HEK293 (cell line): Measurements from ENCODE around the gene RGL2.

Experiments used
- EGR2 ChIP-seq: fragments of 450-650 bp; formaldehyde crosslinking; IDR thresholded peaks from 2 replicates; pipeline ENCODE4 v1.5.1; 2016; ENCODE audit warnings: low read depth, missing biosample characterization, missing genetic modification characterization
- IKZF3 ChIP-seq: fragments of 450-650 bp; IDR thresholded peaks from 2 replicates; pipeline ENCODE4 v1.5.0; 2018; ENCODE audit warnings: missing biosample characterization, mild to moderate bottlenecking, missing genetic modification characterization, moderate library complexity
- KLF16 ChIP-seq: fragments of 450-650 bp; formaldehyde crosslinking; IDR thresholded peaks from 2 replicates; pipeline ENCODE4 v1.5.1; 2017; ENCODE audit warnings: missing biosample characterization, missing genetic modification characterization
- KLF17 ChIP-seq: fragments of 450-650 bp; formaldehyde crosslinking; IDR thresholded peaks from 2 replicates; pipeline ENCODE4 v1.5.1; 2016; ENCODE audit warnings: missing biosample characterization, missing genetic modification characterization
- PATZ1 ChIP-seq: fragments of 450-650 bp; formaldehyde crosslinking; IDR thresholded peaks from 2 replicates; pipeline ENCODE4 v1.5.1; 2016; ENCODE audit warnings: missing biosample characterization, missing genetic modification characterization
- SETDB1 ChIP-seq: IDR thresholded peaks from one replicate; pipeline ENCODE4 v1.6.1; 2017; ENCODE audit warnings: mild to moderate bottlenecking, low read length, moderate library complexity, mixed read lengths; ENCODE audit not compliant: insufficient read length
- SP2 ChIP-seq: fragments of 450-650 bp; formaldehyde crosslinking; IDR thresholded peaks from 2 replicates; pipeline ENCODE4 v1.5.1; 2016; ENCODE audit warnings: missing biosample characterization, missing genetic modification characterization
- ZBTB10 ChIP-seq: fragments of 450-650 bp; formaldehyde crosslinking; IDR thresholded peaks from 2 replicates; pipeline ENCODE4 v1.5.1; 2016; ENCODE audit warnings: missing biosample characterization, missing genetic modification characterization
- ZFP3 ChIP-seq: fragments of 450-650 bp; formaldehyde crosslinking; IDR thresholded peaks from 2 replicates; pipeline ENCODE4 v1.5.1; 2016; ENCODE audit warnings: low read depth, missing biosample characterization, missing genetic modification characterization
- ZFP41 ChIP-seq: fragments of 450-650 bp; formaldehyde crosslinking; IDR thresholded peaks from 2 replicates; pipeline ENCODE4 v1.5.1; 2016; ENCODE audit warnings: missing biosample characterization, missing genetic modification characterization, borderline replicate concordance
- ZNF112 ChIP-seq: fragments of 450-650 bp; formaldehyde crosslinking; IDR thresholded peaks from 2 replicates; pipeline ENCODE4 v1.5.0; 2017; ENCODE audit warnings: missing biosample characterization, missing genetic modification characterization
- ZNF114 ChIP-seq: fragments of 450-650 bp; formaldehyde crosslinking; IDR thresholded peaks from 2 replicates; pipeline ENCODE4 v1.5.0; 2017; ENCODE audit warnings: missing biosample characterization, missing genetic modification characterization
- ZNF175 ChIP-seq: fragments of 450-650 bp; formaldehyde crosslinking; IDR thresholded peaks from 2 replicates; pipeline ENCODE4 v1.5.1; 2016; ENCODE audit warnings: missing biosample characterization, missing genetic modification characterization
- ZNF18 ChIP-seq: fragments of 450-650 bp; formaldehyde crosslinking; IDR thresholded peaks from 2 replicates; pipeline ENCODE4 v1.5.1; 2016; ENCODE audit warnings: missing biosample characterization, missing genetic modification characterization
- ZNF2 ChIP-seq: fragments of 450-650 bp; formaldehyde crosslinking; IDR thresholded peaks from 2 replicates; pipeline ENCODE4 v1.5.1; 2016; ENCODE audit warnings: missing biosample characterization, missing genetic modification characterization
- ZNF362 ChIP-seq: fragments of 450-650 bp; formaldehyde crosslinking; IDR thresholded peaks from 2 replicates; pipeline ENCODE4 v1.5.1; 2016; ENCODE audit warnings: missing biosample characterization, missing genetic modification characterization
- ZNF366 ChIP-seq: fragments of 450-650 bp; formaldehyde crosslinking; conservative IDR thresholded peaks from 2 replicates; pipeline ENCODE4 v1.5.1; 2016; ENCODE audit warnings: missing biosample characterization, missing genetic modification characterization
- ZNF394 ChIP-seq: fragments of 450-650 bp; formaldehyde crosslinking; IDR thresholded peaks from 2 replicates; pipeline ENCODE4 v1.5.1; 2016; ENCODE audit warnings: missing biosample characterization, missing genetic modification characterization, mild to moderate bottlenecking, moderate library complexity, borderline replicate concordance
- ZNF416 ChIP-seq: fragments of 450-650 bp; formaldehyde crosslinking; IDR thresholded peaks from 2 replicates; pipeline ENCODE4 v1.5.1; 2016; ENCODE audit warnings: missing biosample characterization, missing genetic modification characterization
- ZNF423 ChIP-seq: fragments of 450-650 bp; formaldehyde crosslinking; IDR thresholded peaks from 2 replicates; pipeline ENCODE4 v1.5.1; 2016; ENCODE audit warnings: missing biosample characterization, missing genetic modification characterization
- ZNF449 ChIP-seq: fragments of 450-650 bp; formaldehyde crosslinking; IDR thresholded peaks from 2 replicates; pipeline ENCODE4 v1.5.1; 2017; ENCODE audit warnings: missing biosample characterization, mild to moderate bottlenecking, missing genetic modification characterization, moderate library complexity
- ZNF488 ChIP-seq: fragments of 450-650 bp; formaldehyde crosslinking; IDR thresholded peaks from 2 replicates; pipeline ENCODE4 v1.5.1; 2016; ENCODE audit warnings: missing biosample characterization, missing genetic modification characterization
- ZNF501 ChIP-seq: fragments of 450-650 bp; formaldehyde crosslinking; IDR thresholded peaks from 2 replicates; pipeline ENCODE4 v1.5.1; 2016; ENCODE audit warnings: missing biosample characterization, missing genetic modification characterization
- ZNF514 ChIP-seq: fragments of 450-650 bp; formaldehyde crosslinking; IDR thresholded peaks from 2 replicates; pipeline ENCODE4 v1.5.1; 2016; ENCODE audit warnings: missing biosample characterization, missing genetic modification characterization
- ZNF558 ChIP-seq: fragments of 450-650 bp; formaldehyde crosslinking; IDR thresholded peaks from 2 replicates; pipeline ENCODE4 v1.5.1; 2016; ENCODE audit warnings: missing biosample characterization, missing genetic modification characterization
- ZNF585B ChIP-seq: fragments of 450-650 bp; formaldehyde crosslinking; IDR thresholded peaks from 2 replicates; pipeline ENCODE4 v1.5.1; 2016; ENCODE audit warnings: missing biosample characterization, missing genetic modification characterization
- ZNF596 ChIP-seq: fragments of 450-650 bp; IDR thresholded peaks from 2 replicates; pipeline ENCODE4 v1.5.0; 2018; ENCODE audit warnings: missing biosample characterization, mild to moderate bottlenecking, missing genetic modification characterization, moderate library complexity
- ZNF654 ChIP-seq: fragments of 450-650 bp; formaldehyde crosslinking; IDR thresholded peaks from 2 replicates; pipeline ENCODE4 v1.5.1; 2016; ENCODE audit warnings: low read depth, missing biosample characterization, missing genetic modification characterization
- ZNF670 ChIP-seq: fragments of 450-650 bp; formaldehyde crosslinking; IDR thresholded peaks from 2 replicates; pipeline ENCODE4 v1.5.1; 2016; ENCODE audit warnings: missing biosample characterization, missing genetic modification characterization, low read depth
- ZSCAN30 ChIP-seq: fragments of 450-650 bp; IDR thresholded peaks from 2 replicates; pipeline ENCODE4 v1.5.1; 2018; ENCODE audit warnings: missing biosample characterization, mild to moderate bottlenecking, missing genetic modification characterization, moderate library complexity

Gene RGL2

GRCh38 chr6:33318426-33319073, 19.8 kb upstream of the RGL2 start (continued):
- TF ChIP-seq PATZ1 (tag by site-specific recombination) = 0 out of 2 replicates have a peak, but pooled peaks have one; percentile 5
- no peak for TF ChIP-seq KLF17 (tag by site-specific recombination)
- TF ChIP-seq ZFP3 (tag by site-specific recombination) = no peak
- peak; percentile 7; the same call in 1 of the 2 replicates for TF ChIP-seq ZNF2 (tag by site-specific recombination)
- TF ChIP-seq ZNF18 (tag by site-specific recombination) = no peak; the same call in 1 of the 2 replicates
- no peak for TF ChIP-seq ZNF596
- no peak for TF ChIP-seq ZNF558 (tag by site-specific recombination)
- no peak for TF ChIP-seq SETDB1
- no peak for TF ChIP-seq ZNF112 (tag by site-specific recombination)
- no peak for TF ChIP-seq ZNF449 (tag by site-specific recombination)
- no peak for TF ChIP-seq ZNF501 (tag by site-specific recombination)
- TF ChIP-seq ZNF416 (tag by site-specific recombination) = no peak
- TF ChIP-seq IKZF3 (tag by site-specific recombination) = peak; percentile 26; the same call in 1 of the 2 replicates
- no peak for TF ChIP-seq ZSCAN30 (tag by site-specific recombination)
- TF ChIP-seq ZNF585B = peak; percentile 93
- TF ChIP-seq EGR2 (tag by site-specific recombination) = no peak
- TF ChIP-seq ZNF114 (tag by site-specific recombination) = no peak
- peak; percentile 99 for TF ChIP-seq ZNF362 (tag by site-specific recombination)
- TF ChIP-seq SP2 (tag by site-specific recombination) = peak; percentile 51
- TF ChIP-seq ZNF488 = no peak
- TF ChIP-seq ZNF175 = no peak
- peak; percentile 25; the same call in 1 of the 2 replicates for TF ChIP-seq ZNF366 (tag by site-specific recombination)
- no peak for TF ChIP-seq KLF16 (tag by site-specific recombination)
- TF ChIP-seq ZNF423 (tag by site-specific recombination) = no peak
- TF ChIP-seq ZNF514 = no peak
- TF ChIP-seq ZNF670 (tag by site-specific recombination) = no peak
- TF ChIP-seq ZFP41 (tag by site-specific recombination) = no peak
- TF ChIP-seq ZNF394 (tag by site-specific recombination) = no peak
- no peak for TF ChIP-seq ZNF654 (tag by site-specific recombination)
- TF ChIP-seq ZBTB10 (tag by site-specific recombination) = no peak
